ENCODE data around the gene PATE2. TPM values are rescaled to one million over a fixed set of nuclear protein-coding genes. Genes with fewer than 3 reads are reported as not detected.

The PATE2 gene
- total RNA-seq, 1 donor from 2014 or later = 0.16 TPM

DNA sequence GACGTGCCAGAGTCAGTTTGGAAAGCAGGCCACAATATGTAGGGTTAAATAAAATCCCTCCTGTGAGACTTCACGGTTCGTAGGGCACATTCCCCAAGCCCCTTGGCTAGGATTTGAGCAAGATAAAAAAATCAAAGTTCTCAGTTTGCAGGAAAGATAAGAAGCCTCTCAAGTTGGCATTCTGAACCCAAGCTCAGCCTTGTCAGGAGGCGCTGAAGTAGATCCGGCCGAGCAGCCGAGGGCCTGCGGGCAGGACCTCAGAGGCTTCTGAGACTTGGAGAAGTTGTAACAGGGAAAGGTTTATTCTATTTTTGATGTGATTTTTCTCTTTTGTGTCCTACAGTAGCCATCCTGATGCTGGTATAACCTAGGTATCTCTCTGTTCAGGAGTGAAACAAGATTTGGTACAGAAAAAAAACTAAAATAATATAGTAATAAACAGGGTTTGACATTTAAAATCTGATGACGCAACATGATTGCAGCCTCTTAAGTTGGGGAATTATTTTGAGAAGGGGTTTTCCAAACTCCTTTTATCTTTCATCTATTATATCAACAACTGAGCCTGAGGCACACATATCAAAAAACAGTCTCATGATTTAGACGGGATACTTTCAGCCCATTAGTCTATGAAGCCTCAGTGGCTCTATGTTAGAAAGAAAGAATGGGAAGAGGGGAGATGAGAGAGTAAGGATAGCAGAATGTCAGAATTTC, 10.1 kb downstream of the PATE2 start:
- H3K9me3 ChIP-seq (ENCODE audit: insufficient read depth, low read depth, low read length) = no peaks in the 10 kb centered on the region
- no peak for DNase-seq (ENCODE audit: low read depth)
- no peak overlapping the region for H2AFZ ChIP-seq (ENCODE audit: low read depth, low read length)
- Mint-ChIP-seq H3K4me3 (ENCODE audit: unreplicated experiment) (no peak overlapping the region), H3K27ac (ENCODE audit: unreplicated experiment) (no peak overlapping the region), H3K27me3 (ENCODE audit: low read depth, unreplicated experiment) (peaks cover 42% of the 10 kb centered on the region), H3K36me3 (ENCODE audit: low read depth, unreplicated experiment) (no peaks in the 10 kb centered on the region), H3K4me1 (ENCODE audit: low read depth, unreplicated experiment) (peaks cover 12% of the 10 kb centered on the region), H3K9me3 (ENCODE audit: unreplicated experiment) (peaks cover 3% of the 10 kb centered on the region)
- H3K36me3 ChIP-seq (ENCODE audit: insufficient read depth, low read length) = no peaks in the 10 kb centered on the region
- TF ChIP-seq, protein P1, sequence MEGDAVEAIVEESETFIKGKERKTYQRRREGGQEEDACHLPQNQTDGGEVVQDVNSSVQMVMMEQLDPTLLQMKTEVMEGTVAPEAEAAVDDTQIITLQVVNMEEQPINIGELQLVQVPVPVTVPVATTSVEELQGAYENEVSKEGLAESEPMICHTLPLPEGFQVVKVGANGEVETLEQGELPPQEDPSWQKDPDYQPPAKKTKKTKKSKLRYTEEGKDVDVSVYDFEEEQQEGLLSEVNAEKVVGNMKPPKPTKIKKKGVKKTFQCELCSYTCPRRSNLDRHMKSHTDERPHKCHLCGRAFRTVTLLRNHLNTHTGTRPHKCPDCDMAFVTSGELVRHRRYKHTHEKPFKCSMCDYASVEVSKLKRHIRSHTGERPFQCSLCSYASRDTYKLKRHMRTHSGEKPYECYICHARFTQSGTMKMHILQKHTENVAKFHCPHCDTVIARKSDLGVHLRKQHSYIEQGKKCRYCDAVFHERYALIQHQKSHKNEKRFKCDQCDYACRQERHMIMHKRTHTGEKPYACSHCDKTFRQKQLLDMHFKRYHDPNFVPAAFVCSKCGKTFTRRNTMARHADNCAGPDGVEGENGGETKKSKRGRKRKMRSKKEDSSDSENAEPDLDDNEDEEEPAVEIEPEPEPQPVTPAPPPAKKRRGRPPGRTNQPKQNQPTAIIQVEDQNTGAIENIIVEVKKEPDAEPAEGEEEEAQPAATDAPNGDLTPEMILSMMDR (IDR thresholded peaks at IDR 0.05; ENCODE audit: insufficient read depth, low read depth, low read length) = no peak
- TF ChIP-seq EZH2 (IDR thresholded peaks at IDR 0.05; ENCODE audit: insufficient read depth, low read length) = no peak
- FAIRE-seq = no peak
- H3K27ac ChIP-seq (ENCODE audit: low read depth, low read length) = no peak overlapping the region
- H3K4me1 ChIP-seq (ENCODE audit: insufficient read depth, low read length) = peaks cover 14% of the 10 kb centered on the region
- no peaks in the 10 kb centered on the region for H3K27me3 ChIP-seq (ENCODE audit: insufficient read depth, low read length)
- H3K4me2 ChIP-seq (ENCODE audit: low read length) = no peak overlapping the region
- H3K79me2 ChIP-seq (ENCODE audit: insufficient read depth, low read length) = no peaks in the 10 kb centered on the region
- no peak overlapping the region for H3K9ac ChIP-seq (ENCODE audit: low read length)
- H4K20me1 ChIP-seq (ENCODE audit: insufficient read depth, low read length) = no peaks in the 10 kb centered on the region
- no peak overlapping the region for H3K4me3 ChIP-seq (ENCODE audit: insufficient read depth, low read depth, low read length)

DNA sequence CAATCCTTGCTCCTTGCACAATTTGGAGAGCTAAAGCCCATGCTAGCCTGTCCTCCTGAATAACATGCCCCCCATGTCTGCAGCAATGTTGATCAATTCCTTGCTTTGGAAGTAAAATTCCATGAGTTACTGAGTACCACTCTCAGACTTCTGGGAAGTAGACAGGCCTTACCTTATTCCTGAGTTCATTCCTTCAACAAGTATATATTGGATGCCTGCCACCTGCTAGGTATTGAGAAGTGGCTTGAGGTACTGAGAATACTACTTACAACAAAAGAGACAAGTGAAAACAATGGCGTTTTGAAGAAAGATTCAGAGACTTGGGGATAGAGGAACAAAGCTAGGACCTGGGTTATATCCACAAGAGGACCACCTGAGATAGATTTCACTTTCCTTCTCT, 12.4 kb downstream of the PATE2 start:
- no peaks in the 10 kb centered on the region for H4K20me1 ChIP-seq (ENCODE audit: insufficient read depth, low read length)
- H3K4me1 ChIP-seq (ENCODE audit: insufficient read depth, low read length) = no peaks in the 10 kb centered on the region
- no peak overlapping the region for H3K27ac ChIP-seq (ENCODE audit: low read depth, low read length)
- H3K27me3 ChIP-seq (ENCODE audit: insufficient read depth, low read length) = no peaks in the 10 kb centered on the region
- Mint-ChIP-seq H3K9me3 (ENCODE audit: unreplicated experiment) (peaks cover 5% of the 10 kb centered on the region), H3K27me3 (ENCODE audit: low read depth, unreplicated experiment) (peaks cover 36% of the 10 kb centered on the region), H3K4me3 (ENCODE audit: unreplicated experiment) (no peak overlapping the region), H3K36me3 (ENCODE audit: low read depth, unreplicated experiment) (no peaks in the 10 kb centered on the region), H3K4me1 (ENCODE audit: low read depth, unreplicated experiment) (no peaks in the 10 kb centered on the region), H3K27ac (ENCODE audit: unreplicated experiment) (no peak overlapping the region)
- TF ChIP-seq, protein P1 (IDR thresholded peaks at IDR 0.05; ENCODE audit: insufficient read depth, low read depth, low read length) = no peak
- TF ChIP-seq EZH2 (IDR thresholded peaks at IDR 0.05; ENCODE audit: insufficient read depth, low read length) = no peak
- no peaks in the 10 kb centered on the region for H3K79me2 ChIP-seq (ENCODE audit: insufficient read depth, low read length)
- no peaks in the 10 kb centered on the region for H3K36me3 ChIP-seq (ENCODE audit: insufficient read depth, low read length)
- FAIRE-seq (no peak), DNase-seq (ENCODE audit: low read depth) (no peak)
- no peak overlapping the region for H2AFZ ChIP-seq (ENCODE audit: low read depth, low read length)
- H3K4me2 ChIP-seq (ENCODE audit: low read length) = no peak overlapping the region
- no peaks in the 10 kb centered on the region for H3K9me3 ChIP-seq (ENCODE audit: insufficient read depth, low read depth, low read length)
- no peak overlapping the region for H3K4me3 ChIP-seq (ENCODE audit: insufficient read depth, low read depth, low read length)
- no peak overlapping the region for H3K9ac ChIP-seq (ENCODE audit: low read length)

DNA sequence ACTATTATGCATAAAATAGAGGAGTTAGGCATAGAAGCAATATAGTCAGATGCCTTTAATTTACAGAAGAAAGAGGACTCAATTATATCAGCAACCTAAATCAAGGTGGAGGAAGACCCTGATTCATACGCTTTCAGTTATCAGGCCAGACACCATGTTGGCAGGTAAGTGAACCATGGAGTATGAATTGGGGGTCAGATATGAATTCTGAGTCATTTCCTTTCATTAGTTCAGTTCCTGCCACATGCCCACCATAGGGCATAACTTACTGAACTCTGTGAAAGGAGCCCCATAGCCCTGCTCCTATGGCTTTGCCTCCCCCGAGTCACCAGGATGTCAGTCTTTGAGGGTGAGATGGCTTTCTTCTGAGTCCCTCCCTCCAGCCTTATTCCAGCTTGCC, 15.1 kb downstream of the PATE2 start:
- H3K4me3 Mint-ChIP-seq (ENCODE audit: unreplicated experiment) = no peak overlapping the region
- Histone ChIP-seq H3K27me3 (ENCODE audit: insufficient read depth, low read length) (no peaks in the 10 kb centered on the region), H3K9me3 (ENCODE audit: insufficient read depth, low read depth, low read length) (no peaks in the 10 kb centered on the region), H3K4me3 (ENCODE audit: insufficient read depth, low read depth, low read length) (no peak overlapping the region), H3K9ac (ENCODE audit: low read length) (no peak overlapping the region), H2AFZ (ENCODE audit: low read depth, low read length) (no peak overlapping the region), H3K4me2 (ENCODE audit: low read length) (no peak overlapping the region), H3K27ac (ENCODE audit: low read depth, low read length) (no peak overlapping the region), H3K36me3 (ENCODE audit: insufficient read depth, low read length) (no peaks in the 10 kb centered on the region), H4K20me1 (ENCODE audit: insufficient read depth, low read length) (no peaks in the 10 kb centered on the region), H3K4me1 (ENCODE audit: insufficient read depth, low read length) (no peaks in the 10 kb centered on the region), H3K79me2 (ENCODE audit: insufficient read depth, low read length) (no peaks in the 10 kb centered on the region)
- TF ChIP-seq EZH2 (IDR thresholded peaks at IDR 0.05; ENCODE audit: insufficient read depth, low read length) = no peak
- TF ChIP-seq, protein P1 (IDR thresholded peaks at IDR 0.05; ENCODE audit: insufficient read depth, low read depth, low read length) = no peak
- no peaks in the 10 kb centered on the region for H3K4me1 Mint-ChIP-seq (ENCODE audit: low read depth, unreplicated experiment)
- FAIRE-seq (no peak), DNase-seq (ENCODE audit: low read depth) (no peak)
- peaks cover 23% of the 10 kb centered on the region for H3K27me3 Mint-ChIP-seq (ENCODE audit: low read depth, unreplicated experiment)
- H3K36me3 Mint-ChIP-seq (ENCODE audit: low read depth, unreplicated experiment) = no peaks in the 10 kb centered on the region
- H3K9me3 Mint-ChIP-seq (ENCODE audit: unreplicated experiment) = peaks cover 9% of the 10 kb centered on the region
- H3K27ac Mint-ChIP-seq (ENCODE audit: unreplicated experiment) = no peak overlapping the region

All from astrocyte (in vitro differentiated cells and primary cell).